ENCODE measurements around the gene SLC6A4. TPM values are rescaled to one million over a fixed set of nuclear protein-coding genes. Genes with fewer than 3 reads are reported as not detected.

Gene SLC6A4
- total RNA-seq, 1 experiment from 2014 or later = 0.02 TPM

DNA sequence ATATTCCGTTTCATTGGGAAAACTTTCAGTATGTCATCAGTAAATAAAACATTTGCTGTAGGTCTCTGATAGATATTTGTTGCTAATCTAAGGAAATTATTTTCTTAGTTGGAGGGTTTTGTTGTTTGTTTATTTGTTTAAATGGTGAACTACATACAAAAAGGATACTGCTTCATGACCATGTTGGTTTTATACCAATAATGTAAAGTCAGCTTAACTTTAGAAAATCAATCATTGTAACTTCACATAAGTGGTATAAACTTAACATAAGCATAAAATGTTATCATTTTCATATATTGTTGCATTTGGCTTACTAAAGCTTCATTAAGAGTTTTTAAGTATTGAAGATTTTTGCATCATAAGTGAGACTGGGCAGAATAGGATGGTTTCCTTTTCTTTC is 60.9 kb downstream of the SLC6A4 start:
- H3K18ac ChIP-seq (ENCODE audit: insufficient read length, low read depth, low read length) = no peak overlapping the region
- no peak overlapping the region for H3K4me3 Mint-ChIP-seq
- H3K23me2 ChIP-seq (ENCODE audit: insufficient read length, low read depth, low read length, poor library complexity, severe bottlenecking) = no peaks in the 10 kb centered on the region
- H2BK12ac ChIP-seq (ENCODE audit: insufficient read length, low read depth, low read length) = no peak overlapping the region
- no peak overlapping the region for H2BK15ac ChIP-seq (ENCODE audit: low read depth, low read length)
- peaks cover 10 to 44% (median 32%) of the 10 kb centered on the region in 3 experiments; a peak in 6 of 7 replicates for H3K36me3 Mint-ChIP-seq (ENCODE audit: insufficient read depth in 1 of 3, low read depth in 3 of 3)
- H4K20me1 ChIP-seq (ENCODE audit: control insufficient read depth, insufficient read depth, insufficient read length) = no peaks in the 10 kb centered on the region
- no peak overlapping the region for H3K27ac ChIP-seq (ENCODE audit: insufficient read length, low read depth, low read length)
- H3K23ac ChIP-seq (ENCODE audit: insufficient read length, low read depth, low read length) = no peak overlapping the region
- no peak overlapping the region for H3K9ac ChIP-seq (ENCODE audit: extremely low read depth, insufficient read length, low read length)
- DNase-seq = no peak
- no peak overlapping the region for H3K4ac ChIP-seq (ENCODE audit: low read depth, low read length)
- H3K9me3 Mint-ChIP-seq = no peaks in the 10 kb centered on the region
- no peaks in the 10 kb centered on the region for H3K27me3 Mint-ChIP-seq (ENCODE audit: low read depth)
- H3K27me3 ChIP-seq (ENCODE audit: insufficient read depth, low read length) = no peaks in the 10 kb centered on the region
- H2AK5ac ChIP-seq (ENCODE audit: insufficient read length, low read length) = no peak overlapping the region
- H3K56ac ChIP-seq (ENCODE audit: insufficient read length, low read depth, low read length) = no peak overlapping the region
- H4K5ac ChIP-seq (ENCODE audit: insufficient read length, low read depth, low read length) = no peak overlapping the region
- WGBS (ENCODE audit: extremely low coverage, insufficient read length, low lambda C conversion rate) = no CpG with 5 or more reads among the region's 1 CpG
- no peak overlapping the region for H2BK120ac ChIP-seq (ENCODE audit: low read depth, low read length, poor library complexity, severe bottlenecking)
- no peak overlapping the region for H3K14ac ChIP-seq (ENCODE audit: insufficient read depth, low read length)
- TF ChIP-seq, protein P1, sequence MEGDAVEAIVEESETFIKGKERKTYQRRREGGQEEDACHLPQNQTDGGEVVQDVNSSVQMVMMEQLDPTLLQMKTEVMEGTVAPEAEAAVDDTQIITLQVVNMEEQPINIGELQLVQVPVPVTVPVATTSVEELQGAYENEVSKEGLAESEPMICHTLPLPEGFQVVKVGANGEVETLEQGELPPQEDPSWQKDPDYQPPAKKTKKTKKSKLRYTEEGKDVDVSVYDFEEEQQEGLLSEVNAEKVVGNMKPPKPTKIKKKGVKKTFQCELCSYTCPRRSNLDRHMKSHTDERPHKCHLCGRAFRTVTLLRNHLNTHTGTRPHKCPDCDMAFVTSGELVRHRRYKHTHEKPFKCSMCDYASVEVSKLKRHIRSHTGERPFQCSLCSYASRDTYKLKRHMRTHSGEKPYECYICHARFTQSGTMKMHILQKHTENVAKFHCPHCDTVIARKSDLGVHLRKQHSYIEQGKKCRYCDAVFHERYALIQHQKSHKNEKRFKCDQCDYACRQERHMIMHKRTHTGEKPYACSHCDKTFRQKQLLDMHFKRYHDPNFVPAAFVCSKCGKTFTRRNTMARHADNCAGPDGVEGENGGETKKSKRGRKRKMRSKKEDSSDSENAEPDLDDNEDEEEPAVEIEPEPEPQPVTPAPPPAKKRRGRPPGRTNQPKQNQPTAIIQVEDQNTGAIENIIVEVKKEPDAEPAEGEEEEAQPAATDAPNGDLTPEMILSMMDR (conservative IDR thresholded peaks at IDR 0.05) = no peak
- H3K79me2 ChIP-seq (ENCODE audit: insufficient read depth, low read length) = no peaks in the 10 kb centered on the region
- H2BK20ac ChIP-seq (ENCODE audit: low read depth, low read length, poor library complexity, severe bottlenecking) = no peak overlapping the region
- H3T11ph ChIP-seq (ENCODE audit: low read length) = no peak overlapping the region
- H3K27ac Mint-ChIP-seq = peak overlapping the region in 1 of 3 experiments; percentile 19; a peak in 1 of 7 replicates
- H2BK5ac ChIP-seq (ENCODE audit: insufficient read length, low read length) = no peak overlapping the region
- H2AFZ ChIP-seq (ENCODE audit: low read length) = no peak overlapping the region
- H3K4me1 Mint-ChIP-seq = no peaks in the 10 kb centered on the region
- H3K9me3 ChIP-seq (ENCODE audit: control insufficient read depth, low read depth, low read length) = no peaks in the 10 kb centered on the region
- H4K8ac ChIP-seq (replicated peaks; ENCODE audit: insufficient read length, low read depth, low read length) = no peak overlapping the region
- no peak overlapping the region for H4K91ac ChIP-seq (ENCODE audit: insufficient read length, low read depth, low read length)
- no peaks in the 10 kb centered on the region for H3K79me1 ChIP-seq (ENCODE audit: insufficient read depth, low read depth, low read length, poor library complexity, severe bottlenecking)
- no peaks in the 10 kb centered on the region for H3K4me1 ChIP-seq (ENCODE audit: insufficient read depth, low read length)
- no peak overlapping the region for H3K4me2 ChIP-seq (ENCODE audit: insufficient read depth, insufficient read length, low read length)

Measured in H9 (cell line).